Measurements from ENCODE around the gene TMEM179B. TPM values are rescaled to one million over a fixed set of nuclear protein-coding genes. Genes with fewer than 3 reads are reported as not detected.

TMEM179B gene
- total and polyA plus RNA-seq, 2 of the 13 experiments (the other 11 are each of a cell fraction or from before 2014, with no cell fraction given), result 24.8 to 25.7 TPM

DNA sequence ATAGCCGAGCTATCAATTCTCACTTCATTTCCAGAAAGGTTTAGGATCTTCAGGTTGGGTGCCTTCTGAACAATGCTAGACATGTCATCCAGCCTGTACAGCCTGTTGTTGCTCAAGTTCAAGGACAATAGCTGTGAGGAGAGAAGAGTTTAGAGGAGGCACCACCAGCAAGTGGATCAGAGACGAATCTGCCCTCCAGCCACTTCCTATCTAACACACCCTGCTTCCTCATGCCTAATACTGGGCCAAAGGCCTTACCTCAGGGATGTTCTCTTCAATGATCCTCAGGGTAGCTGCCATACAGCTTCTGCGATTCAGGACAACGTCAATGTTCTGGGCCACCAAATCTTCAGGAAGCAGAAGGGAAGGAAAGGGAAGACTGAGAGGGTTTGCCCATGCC, 13.9 kb downstream of the TMEM179B start (continued):
- TF ChIP-seq, protein P1, sequence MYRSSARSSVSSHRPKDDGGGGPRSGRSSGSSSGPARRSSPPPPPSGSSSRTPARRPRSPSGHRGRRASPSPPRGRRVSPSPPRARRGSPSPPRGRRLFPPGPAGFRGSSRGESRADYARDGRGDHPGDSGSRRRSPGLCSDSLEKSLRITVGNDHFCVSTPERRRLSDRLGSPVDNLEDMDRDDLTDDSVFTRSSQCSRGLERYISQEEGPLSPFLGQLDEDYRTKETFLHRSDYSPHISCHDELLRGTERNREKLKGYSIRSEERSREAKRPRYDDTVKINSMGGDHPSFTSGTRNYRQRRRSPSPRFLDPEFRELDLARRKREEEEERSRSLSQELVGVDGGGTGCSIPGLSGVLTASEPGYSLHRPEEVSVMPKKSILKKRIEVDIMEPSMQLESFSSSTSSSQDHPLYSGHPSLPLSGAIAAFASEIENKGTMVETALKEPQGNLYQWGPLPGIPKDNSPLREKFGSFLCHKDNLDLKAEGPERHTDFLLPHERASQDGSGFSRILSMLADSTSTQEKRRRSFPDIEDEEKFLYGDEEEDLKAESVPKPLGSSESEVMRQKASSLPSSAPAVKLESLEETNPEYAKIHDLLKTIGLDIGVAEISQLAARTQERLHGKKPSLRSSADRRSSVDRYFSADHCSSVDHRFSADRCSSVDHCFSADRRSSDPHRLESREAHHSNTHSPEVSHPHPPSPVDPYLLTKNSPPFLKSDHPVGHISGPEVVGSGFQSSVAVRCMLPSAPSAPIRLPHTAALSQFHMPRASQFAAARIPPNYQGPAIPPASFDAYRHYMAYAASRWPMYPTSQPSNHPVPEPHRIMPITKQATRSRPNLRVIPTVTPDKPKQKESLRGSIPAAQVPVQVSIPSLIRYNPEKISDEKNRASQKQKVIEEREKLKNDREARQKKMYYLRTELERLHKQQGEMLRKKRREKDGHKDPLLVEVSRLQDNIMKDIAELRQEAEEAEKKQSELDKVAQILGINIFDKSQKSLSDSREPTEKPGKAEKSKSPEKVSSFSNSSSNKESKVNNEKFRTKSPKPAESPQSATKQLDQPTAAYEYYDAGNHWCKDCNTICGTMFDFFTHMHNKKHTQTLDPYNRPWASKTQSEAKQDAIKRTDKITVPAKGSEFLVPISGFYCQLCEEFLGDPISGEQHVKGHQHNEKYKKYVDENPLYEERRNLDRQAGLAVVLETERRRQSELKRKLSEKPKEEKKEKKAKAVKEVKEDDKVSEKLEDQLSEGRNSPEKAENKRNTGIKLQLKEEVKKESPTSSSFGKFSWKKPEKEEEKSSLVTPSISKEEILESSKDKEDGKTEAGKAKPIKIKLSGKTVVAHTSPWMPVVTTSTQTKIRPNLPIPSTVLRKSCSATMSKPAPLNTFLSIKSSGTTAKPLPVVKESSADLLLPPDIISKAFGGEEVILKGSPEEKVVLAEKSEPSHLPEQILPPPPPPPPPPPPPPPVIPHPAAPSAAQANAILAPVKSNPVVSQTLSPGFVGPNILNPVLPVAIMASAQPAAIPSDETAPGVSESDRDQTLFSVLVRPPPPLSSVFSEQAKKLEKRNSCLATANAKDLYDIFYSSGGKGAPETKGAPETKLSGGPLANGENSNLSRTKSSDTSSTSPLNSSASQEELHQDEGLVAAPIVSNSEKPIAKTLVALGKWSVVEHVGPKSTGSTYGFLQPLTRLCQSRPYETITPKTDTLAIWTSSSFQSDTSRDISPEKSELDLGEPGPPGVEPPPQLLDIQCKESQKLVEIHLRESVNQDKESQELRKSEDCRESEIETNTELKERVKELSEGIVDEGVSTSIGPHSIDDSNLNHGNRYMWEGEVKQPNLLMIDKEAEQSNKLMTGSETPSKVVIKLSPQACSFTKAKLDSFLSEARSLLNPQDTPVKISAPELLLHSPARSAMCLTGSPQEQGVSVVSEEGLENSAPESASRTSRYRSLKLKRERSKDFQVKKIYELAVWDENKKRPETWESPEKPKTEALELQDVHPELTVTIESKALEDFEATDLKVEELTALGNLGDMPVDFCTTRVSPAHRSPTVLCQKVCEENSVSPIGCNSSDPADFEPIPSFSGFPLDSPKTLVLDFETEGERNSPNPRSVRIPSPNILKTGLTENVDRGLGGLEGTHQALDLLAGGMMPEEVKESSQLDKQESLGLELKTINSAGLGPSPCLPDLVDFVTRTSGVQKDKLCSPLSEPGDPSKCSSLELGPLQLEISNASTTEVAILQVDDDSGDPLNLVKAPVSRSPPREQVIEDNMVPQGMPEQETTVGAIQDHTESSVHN (CRISPR knock-in tag; IDR thresholded peaks at IDR 0.05), result no peak
- TF ChIP-seq ZNF225 (CRISPR knock-in tag; IDR thresholded peaks at IDR 0.05) (no peak), ZKSCAN8 (CRISPR knock-in tag; IDR thresholded peaks at IDR 0.05; ENCODE audit: borderline replicate concordance) (no peak)
